T1000 (cell line): ENCODE results near the gene RALGAPA2.

Experiments
- DNase-seq: peaks from one replicate; lab custom pipeline; 2025; ENCODE audit warnings: mixed read lengths; lab: John Stamatoyannopoulos, UW

The RALGAPA2 gene

GRCh38 chr20:20535051-20535450, 177.4 kb downstream of the RALGAPA2 start:
- DNase-seq = no peak

- no peak for DNase-seq
Measured at GRCh38 chr20:20531283-20531682, 181.2 kb downstream of the RALGAPA2 start.

GRCh38 chr20:20530428-20531151, 181.9 kb downstream of the RALGAPA2 start:
- no peak for DNase-seq

- DNase-seq = no peak
Measured at GRCh38 chr20:20529597-20529996, 182.8 kb downstream of the RALGAPA2 start.

- DNase-seq = no peak
Measured at GRCh38 chr20:20528861-20529260, 183.6 kb downstream of the RALGAPA2 start.

- no peak for DNase-seq
Measured at GRCh38 chr20:20527661-20528060, 184.8 kb downstream of the RALGAPA2 start.

- DNase-seq = no peak
Measured at GRCh38 chr20:20525756-20526155, 186.7 kb downstream of the RALGAPA2 start.

GRCh38 chr20:20525214-20525613, 187.2 kb downstream of the RALGAPA2 start:
- no peak for DNase-seq

GRCh38 chr20:20524756-20525155, 187.7 kb downstream of the RALGAPA2 start:
- DNase-seq = no peak

GRCh38 chr20:20521736-20522135, 190.7 kb downstream of the RALGAPA2 start:
- DNase-seq = no peak

GRCh38 chr20:20520776-20521175, 191.7 kb downstream of the RALGAPA2 start:
- no peak for DNase-seq

- no peak for DNase-seq
Measured at GRCh38 chr20:20519269-20519668, 193.2 kb downstream of the RALGAPA2 start.

GRCh38 chr20:20518263-20518662, 194.2 kb downstream of the RALGAPA2 start:
- DNase-seq = no peak

- DNase-seq = no peak
Measured at GRCh38 chr20:20517296-20517695, 195.1 kb downstream of the RALGAPA2 start.

- no peak for DNase-seq
Measured at GRCh38 chr20:20513720-20514119, 198.7 kb downstream of the RALGAPA2 start.

GRCh38 chr20:20505554-20505953, 206.9 kb downstream of the RALGAPA2 start:
- no peak for DNase-seq

- DNase-seq = no peak
Measured at GRCh38 chr20:20503777-20504530, 208.5 kb downstream of the RALGAPA2 start.

- DNase-seq = no peak
Measured at GRCh38 chr20:20501128-20501527, 211.3 kb downstream of the RALGAPA2 start.

GRCh38 chr20:20500312-20500711, 212.1 kb downstream of the RALGAPA2 start:
- no peak for DNase-seq

GRCh38 chr20:20499439-20499838, 213.0 kb downstream of the RALGAPA2 start:
- DNase-seq = no peak

- DNase-seq = no peak
Measured at GRCh38 chr20:20498076-20498861, 214.2 kb downstream of the RALGAPA2 start.

- no peak for DNase-seq
Measured at GRCh38 chr20:20497242-20497978, 215.0 kb downstream of the RALGAPA2 start.
